NOMO-1 treated with DMSO at 0.1 percent for 48 hours (cell line): Measurements from ENCODE around the gene FGR.
"Not testable (repeated sequence)": the region's sequence is repeated elsewhere in the genome, so short reads cannot be mapped to it uniquely, and the experiment has no call there.

ENCODE experiments used
- DNase-seq: peaks from one replicate; lab custom pipeline; 2025; ENCODE audit not compliant: unreplicated experiment; lab: John Stamatoyannopoulos, UW

FGR gene

GRCh38 chr1:27660300-27660835 lies 25.4 kb upstream of the FGR start:
- no peak for DNase-seq

GRCh38 chr1:27659497-27660299 lies 24.7 kb upstream of the FGR start:
- peak; percentile 85 for DNase-seq

- no peak for DNase-seq
These were observed 24.0 kb upstream of the FGR start for GRCh38 chr1:27658951-27659496.

- DNase-seq = no peak
These were observed 21.3 kb upstream of the FGR start for GRCh38 chr1:27656157-27656893.

GRCh38 chr1:27655151-27655937 lies 20.4 kb upstream of the FGR start:
- DNase-seq = no peak

- DNase-seq = no peak
These were observed 17.3 kb upstream of the FGR start for GRCh38 chr1:27652111-27652864.

- DNase-seq = no peak
These were observed 15.7 kb upstream of the FGR start for GRCh38 chr1:27650539-27651175.

GRCh38 chr1:27650171-27650538 lies 15.2 kb upstream of the FGR start:
- no peak for DNase-seq

GRCh38 chr1:27649306-27649635 lies 14.3 kb upstream of the FGR start:
- no peak for DNase-seq

- no peak for DNase-seq
These were observed 13.8 kb upstream of the FGR start for GRCh38 chr1:27648602-27649305.

- no peak for DNase-seq
These were observed 12.3 kb upstream of the FGR start for GRCh38 chr1:27647328-27647727.

- DNase-seq = no peak
These were observed 11.7 kb upstream of the FGR start for GRCh38 chr1:27646676-27647075.

GRCh38 chr1:27645071-27645415 lies 10.1 kb upstream of the FGR start:
- no peak for DNase-seq

- DNase-seq = no peak
These were observed 9.5 kb upstream of the FGR start for GRCh38 chr1:27644369-27645070.

GRCh38 chr1:27643600-27644368 lies 8.8 kb upstream of the FGR start:
- DNase-seq = peak; percentile 46

- not testable (repeated sequence) for DNase-seq
These were observed 5.5 kb upstream of the FGR start for GRCh38 chr1:27640514-27640913.

GRCh38 chr1:27638805-27639204 lies 3.8 kb upstream of the FGR start:
- DNase-seq = no peak

- DNase-seq = no peak
These were observed 3.2 kb upstream of the FGR start for GRCh38 chr1:27638047-27638734.
